LNCAP (cell line): ENCODE results near the gene CSRNP2.

Experiments
- TF ChIP-seq, protein P1 (sequence below): fragments of 450-650 bp; IDR thresholded peaks from 2 replicates; pipeline ENCODE4 v1.5.1; 2017; ENCODE audit warnings: mild to moderate bottlenecking

Gene CSRNP2

DNA sequence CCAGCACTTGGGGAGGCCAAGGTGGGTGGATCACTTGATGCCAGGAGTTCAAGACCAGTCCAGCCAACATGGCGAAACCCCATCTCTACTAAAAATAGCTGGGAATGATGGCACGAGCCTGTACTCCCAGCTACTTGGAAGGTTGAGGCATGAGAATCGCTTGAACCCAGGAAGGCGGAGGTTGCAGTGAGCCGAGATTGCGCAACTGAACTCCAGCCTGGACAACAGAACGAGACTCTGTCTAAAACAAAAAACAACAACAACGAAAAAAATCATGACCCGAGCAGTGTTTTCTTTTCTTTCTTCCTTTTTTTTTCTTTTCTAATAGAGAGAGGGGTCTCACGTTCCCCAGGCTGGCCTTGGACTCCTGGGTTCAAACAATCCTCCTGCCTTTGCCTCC is 3.5 kb upstream of the CSRNP2 start:
- TF ChIP-seq, protein P1, sequence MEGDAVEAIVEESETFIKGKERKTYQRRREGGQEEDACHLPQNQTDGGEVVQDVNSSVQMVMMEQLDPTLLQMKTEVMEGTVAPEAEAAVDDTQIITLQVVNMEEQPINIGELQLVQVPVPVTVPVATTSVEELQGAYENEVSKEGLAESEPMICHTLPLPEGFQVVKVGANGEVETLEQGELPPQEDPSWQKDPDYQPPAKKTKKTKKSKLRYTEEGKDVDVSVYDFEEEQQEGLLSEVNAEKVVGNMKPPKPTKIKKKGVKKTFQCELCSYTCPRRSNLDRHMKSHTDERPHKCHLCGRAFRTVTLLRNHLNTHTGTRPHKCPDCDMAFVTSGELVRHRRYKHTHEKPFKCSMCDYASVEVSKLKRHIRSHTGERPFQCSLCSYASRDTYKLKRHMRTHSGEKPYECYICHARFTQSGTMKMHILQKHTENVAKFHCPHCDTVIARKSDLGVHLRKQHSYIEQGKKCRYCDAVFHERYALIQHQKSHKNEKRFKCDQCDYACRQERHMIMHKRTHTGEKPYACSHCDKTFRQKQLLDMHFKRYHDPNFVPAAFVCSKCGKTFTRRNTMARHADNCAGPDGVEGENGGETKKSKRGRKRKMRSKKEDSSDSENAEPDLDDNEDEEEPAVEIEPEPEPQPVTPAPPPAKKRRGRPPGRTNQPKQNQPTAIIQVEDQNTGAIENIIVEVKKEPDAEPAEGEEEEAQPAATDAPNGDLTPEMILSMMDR, result no peak

- TF ChIP-seq, protein P1, result no peak
Observed at GRCh38 chr12:51085757-51086156, 2.4 kb upstream of the CSRNP2 start.

DNA sequence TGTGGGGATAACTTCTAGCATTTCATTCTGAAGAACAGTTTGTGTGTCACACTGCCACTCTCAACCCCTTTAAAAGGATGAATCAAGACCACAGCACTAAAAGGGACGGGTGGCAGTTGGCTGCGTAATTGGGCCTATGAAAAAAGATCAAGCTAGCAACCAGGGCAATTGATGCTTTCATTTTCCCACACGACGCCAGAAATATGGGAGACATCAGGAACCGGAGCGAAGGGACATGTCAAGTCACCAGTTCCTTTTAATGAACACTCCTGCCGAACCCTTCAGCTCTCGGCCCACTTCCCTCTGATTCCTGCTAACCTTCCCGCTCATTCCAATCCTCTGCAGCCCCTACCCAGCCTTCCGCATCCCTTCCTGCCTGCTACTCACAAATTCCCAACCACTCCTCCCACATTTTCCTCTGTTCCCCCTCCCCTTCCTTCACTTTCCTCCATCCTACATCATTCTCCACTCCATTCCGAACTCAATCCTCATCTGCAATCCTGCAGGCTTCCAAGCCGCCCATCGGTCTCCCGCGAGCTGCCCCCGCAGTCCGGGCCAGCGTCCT is 753 bp downstream of the CSRNP2 start:
- TF ChIP-seq, protein P1, result no peak

DNA sequence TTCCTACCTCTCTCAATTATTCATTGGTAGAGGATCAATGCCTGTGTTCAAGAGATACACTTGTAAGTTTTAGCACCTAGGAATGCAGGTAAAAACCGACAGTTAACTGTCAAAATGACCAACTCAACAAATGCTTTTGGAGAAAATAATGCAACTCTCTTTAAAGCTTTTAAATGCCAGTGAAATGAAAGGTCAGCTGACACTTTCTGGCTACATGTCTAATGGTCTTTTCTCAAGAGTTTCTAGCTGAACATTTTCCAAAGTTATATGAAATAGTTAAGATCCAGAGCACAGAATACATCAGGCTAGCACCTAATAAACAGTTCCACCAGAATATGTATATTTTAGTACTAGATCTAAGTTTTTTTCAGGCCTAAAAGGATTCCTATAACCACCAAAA is 2.0 kb downstream of the CSRNP2 start:
- TF ChIP-seq, protein P1, result no peak

DNA sequence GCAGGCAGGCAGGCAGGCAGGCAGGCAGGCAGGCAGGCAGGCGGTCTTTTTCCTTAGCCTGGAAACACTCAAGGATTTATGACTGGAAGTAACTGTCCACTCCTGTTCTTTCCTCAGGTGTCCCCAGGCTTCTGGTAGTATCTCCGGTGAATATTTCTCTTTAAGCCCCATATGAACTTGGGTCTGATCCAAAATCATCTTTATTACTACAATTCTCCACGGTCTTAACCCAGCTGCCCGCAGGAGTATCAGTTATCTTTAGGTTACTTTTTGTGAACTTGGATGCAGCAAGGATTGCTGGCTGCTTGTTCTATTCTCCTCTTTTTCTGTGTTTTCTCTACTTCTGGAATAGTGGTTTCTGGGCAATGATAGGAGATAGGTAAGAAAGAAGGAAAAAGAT is 3.3 kb downstream of the CSRNP2 start:
- TF ChIP-seq, protein P1, result no peak

DNA sequence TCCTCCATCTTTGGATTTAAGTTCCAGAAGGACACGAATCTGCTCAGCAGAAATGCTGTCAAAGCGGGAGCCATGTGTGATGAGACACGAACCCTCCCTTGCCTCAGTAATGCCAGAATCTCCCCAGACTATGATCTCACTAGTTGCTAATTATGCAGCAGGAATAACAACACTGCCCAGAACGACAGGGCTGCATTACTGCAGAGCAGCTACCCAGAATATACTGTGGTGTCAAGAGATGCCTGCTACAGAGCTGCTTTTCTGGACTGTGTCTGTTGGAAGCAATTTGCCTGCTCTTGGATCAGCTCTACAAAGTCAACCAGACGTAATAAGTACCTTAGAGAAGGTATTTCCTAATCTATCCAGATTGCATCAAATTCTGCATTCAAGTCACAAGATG is 5.5 kb downstream of the CSRNP2 start:
- TF ChIP-seq, protein P1, result no peak

DNA sequence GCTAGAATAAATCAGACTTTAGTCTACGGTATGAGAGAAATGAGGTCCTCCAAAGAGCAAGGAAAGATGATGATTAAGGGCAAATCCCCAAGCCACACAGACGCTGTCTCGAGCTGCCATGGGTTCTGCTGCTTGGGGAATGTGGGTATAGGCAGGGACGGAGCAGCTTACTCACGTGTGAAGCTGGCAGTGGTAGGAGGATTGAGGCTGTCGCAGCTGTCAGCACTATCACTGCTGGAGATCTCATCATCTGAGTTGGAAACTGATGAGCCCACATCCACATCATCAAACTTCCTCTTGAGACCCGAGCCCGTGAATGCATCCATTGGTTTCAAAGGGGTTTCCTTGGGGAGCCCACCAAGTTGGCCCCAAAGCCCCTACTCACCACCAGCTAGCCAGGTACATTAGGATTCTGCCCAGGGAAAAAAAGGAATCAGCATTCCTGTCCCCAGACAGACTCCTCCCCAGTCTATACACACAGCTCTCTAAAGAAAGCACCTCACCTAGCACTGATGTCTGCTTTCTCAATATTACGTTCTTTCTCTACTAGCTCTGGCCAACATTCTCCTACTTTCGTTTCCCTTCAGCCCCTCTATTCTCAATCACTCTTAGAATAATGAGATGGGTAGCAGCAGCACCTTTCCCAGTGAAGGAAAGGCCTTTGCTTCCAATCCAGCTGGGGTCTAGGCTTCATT is 7.0 kb downstream of the CSRNP2 start:
- TF ChIP-seq, protein P1, result no peak

DNA sequence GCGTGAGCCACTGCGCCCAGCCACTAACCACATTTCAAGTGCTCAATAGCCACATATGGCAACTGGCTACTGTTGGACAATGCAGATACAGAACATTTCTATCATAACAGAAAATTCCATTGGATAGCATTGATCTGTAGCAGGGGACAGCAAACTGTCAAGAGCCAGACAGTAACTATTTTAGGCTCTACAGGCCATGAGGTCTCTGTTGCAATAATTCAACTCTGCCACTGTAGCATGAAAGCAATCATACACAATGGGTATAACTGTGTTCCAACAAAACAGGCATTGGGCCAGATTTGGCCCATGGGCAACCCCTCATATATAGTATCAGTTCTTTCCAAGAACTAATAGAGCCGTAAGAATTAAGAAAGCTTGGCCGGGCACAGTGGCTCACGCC is 8.0 kb downstream of the CSRNP2 start:
- TF ChIP-seq, protein P1, result no peak
